GM21786 (cell line): ENCODE measurements around the gene IARS2.
A peak's percentile ranks its signal among the peaks of the same experiment; 100 is the strongest.
"Not testable (repeated sequence)": the region's sequence is repeated elsewhere in the genome, so short reads cannot be mapped to it uniquely, and the experiment has no call there.

Experiments used
- ATAC-seq: cut with Tn5 transposase; IDR thresholded peaks from one replicate; pipeline ENCODE4 v1.9.1; 2021; ENCODE audit not compliant: unreplicated experiment

IARS2 gene

DNA sequence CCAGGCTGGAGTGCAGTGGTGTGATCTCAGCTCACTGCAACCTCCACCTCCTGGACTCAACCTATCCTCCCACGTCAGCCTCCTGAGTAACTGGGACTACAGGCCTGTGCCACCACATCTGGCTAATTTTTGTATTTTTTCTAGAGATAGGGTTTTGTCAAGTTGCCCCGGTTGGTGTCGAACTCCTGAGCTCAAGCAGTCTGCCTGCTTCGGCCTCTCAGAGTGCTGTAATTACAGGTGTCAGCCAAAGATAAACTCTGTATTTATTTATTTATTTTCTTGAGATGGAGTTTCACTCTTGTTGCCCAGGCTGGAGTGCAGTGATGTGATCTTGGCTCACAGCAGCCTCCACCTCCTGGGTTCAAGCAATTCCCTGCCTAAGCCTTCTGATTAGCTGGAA is 18.7 kb downstream of the IARS2 start:
- ATAC-seq, result not testable (repeated sequence)

DNA sequence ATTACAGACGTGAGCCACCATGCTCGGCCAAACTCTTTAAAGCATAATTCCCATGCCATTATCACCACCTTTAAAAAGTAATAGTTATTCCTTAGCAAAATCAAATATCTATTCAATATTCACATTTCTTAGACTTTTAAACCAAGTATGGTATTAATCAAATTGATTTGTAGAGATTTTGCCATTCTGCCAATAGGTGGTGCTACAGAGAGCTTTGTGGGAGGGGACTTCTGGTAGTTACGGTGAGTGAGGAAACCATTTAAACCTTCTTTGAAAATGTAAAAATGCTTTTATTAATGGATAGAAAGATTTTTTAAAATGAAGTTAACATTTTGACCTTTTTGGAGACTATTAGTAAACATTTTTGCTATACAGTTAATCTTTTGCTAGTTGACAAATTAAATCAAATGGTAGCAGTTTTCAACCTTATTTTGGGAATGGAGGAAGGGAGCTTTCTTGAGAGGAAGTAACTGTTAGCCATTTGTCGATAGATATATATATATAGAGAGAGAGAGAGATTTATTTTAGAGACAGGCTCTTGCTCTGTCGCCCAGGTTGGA is 19.3 kb downstream of the IARS2 start:
- peak; percentile 68 for ATAC-seq

DNA sequence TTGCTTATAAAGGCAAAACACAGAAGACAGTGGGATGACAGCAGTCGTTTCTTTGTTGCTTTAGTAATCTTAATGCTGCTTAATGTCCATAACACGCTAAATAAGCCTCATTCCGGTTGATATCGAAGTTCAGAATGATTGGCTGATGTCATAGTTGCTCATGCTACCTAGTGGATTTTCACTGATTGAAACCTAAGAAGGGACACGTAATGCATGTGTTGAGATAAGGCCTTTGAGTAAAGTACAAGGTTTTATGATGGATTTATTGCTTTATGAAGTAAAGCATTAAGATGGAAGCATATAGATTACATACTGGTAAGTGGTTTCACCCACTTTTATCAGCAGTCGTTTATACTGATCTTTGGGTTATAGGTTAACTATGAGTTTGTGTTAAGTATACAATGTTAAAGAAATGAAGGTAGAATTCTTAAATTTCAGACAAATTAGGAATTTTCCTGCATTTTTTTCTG is 25.1 kb downstream of the IARS2 start:
- ATAC-seq, result no peak

DNA sequence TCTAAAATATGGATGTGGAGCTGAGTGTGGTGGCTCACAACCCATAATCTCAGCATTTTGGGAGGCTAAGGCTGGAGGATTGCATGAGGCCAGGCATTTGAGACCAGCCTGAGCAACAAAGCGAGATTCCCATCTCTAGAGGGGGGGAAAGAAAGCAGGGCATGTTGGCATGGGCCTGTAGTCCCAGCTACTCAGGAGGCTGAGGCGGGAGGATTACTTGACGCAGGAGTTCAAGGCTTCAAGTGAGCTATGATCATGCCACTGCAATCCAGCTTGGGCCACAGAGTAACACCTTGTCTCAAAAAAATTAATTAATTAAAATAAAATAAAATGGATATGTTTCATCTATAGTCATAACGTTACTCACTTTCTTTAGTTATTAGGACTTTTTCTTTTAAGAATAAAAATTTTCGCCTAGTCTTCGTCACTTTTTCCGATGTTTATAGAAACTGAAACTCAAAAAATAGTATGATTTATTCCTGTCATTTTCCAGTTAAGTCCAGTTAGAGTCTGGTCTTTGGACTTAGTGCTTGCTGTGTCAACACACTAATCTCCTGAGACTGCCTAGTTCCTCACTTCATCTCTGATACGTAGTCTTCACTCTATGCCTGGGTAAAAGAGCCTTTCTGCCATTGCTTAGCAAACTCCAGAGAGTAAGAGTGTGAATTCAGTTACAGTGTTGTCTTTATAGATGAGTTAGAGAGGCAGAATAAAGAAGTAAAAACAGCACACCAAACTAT is 28.0 kb downstream of the IARS2 start:
- ATAC-seq, result no peak

DNA sequence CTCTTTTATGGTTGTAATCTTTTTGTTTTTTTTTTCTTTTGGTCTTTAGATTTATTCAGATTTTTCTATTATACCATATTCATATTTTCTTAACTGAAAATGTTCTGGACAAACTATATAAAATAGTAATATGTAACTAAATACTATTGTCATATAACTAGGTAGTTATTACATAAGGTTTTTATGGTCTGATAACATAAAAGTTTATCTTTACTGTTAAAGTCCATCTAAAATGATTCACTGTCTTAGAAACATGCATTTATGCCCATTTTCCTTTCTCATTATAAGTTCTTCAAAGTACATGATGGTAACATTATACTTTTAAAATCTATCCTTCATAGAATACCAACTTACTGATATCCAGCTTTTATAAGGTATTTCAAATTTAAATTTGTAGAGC is 29.1 kb downstream of the IARS2 start:
- no peak for ATAC-seq

DNA sequence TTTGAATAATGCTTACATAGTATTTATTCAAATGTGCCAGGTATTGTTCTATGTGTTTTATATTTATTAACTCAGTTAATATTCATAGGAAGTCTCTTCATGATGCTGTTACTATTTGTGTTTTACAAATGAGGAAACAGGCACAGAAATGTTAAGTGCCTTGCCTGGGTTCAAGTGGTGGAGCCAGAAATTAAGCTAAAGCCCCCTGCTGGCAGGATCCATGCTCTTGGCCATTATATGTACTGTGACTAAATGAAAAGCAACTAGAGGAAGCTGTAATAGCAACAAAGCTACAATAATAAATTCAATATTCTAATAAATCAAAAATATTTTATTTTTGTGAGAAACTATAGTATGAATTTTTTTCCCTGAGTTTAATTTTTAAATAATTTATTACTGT is 30.0 kb downstream of the IARS2 start:
- no peak for ATAC-seq

DNA sequence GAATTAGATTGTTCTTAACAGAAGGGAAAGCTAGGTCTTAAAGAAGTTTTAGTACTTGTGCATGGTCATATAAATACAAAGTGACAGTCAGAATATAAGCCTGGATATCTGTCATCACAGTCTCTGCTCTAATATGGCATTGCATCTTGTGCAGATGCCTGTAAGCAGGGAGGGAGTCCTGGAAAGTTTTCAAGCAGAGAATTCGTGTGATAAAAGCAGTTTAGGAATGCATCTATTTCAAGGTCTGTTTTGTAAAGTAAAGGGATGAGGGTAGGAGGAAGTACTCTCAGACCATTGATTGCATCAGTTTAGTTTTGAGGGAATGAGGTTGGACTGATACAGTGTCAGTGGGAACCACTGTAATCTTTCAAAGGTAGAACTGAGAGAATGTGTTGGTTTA is 30.6 kb downstream of the IARS2 start:
- no peak for ATAC-seq

DNA sequence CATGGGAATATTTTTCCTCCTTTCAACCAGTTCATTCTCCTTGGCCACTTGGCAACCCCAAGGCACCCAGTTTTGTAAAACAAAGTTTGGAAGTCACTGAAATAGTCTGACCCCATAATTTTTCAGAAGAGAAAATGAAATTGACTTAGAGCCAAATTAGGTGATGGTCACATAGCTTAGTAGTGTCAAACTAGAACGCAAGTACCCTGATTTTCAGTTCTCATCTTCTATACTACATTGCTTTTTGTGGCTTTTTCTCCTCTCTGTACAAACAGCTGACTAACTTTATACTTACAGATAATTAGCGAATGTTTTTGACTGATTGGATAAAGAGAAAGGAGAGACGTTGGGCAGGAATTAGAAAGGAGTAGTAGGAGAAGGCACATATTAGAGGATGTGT is 33.1 kb downstream of the IARS2 start:
- no peak for ATAC-seq

DNA sequence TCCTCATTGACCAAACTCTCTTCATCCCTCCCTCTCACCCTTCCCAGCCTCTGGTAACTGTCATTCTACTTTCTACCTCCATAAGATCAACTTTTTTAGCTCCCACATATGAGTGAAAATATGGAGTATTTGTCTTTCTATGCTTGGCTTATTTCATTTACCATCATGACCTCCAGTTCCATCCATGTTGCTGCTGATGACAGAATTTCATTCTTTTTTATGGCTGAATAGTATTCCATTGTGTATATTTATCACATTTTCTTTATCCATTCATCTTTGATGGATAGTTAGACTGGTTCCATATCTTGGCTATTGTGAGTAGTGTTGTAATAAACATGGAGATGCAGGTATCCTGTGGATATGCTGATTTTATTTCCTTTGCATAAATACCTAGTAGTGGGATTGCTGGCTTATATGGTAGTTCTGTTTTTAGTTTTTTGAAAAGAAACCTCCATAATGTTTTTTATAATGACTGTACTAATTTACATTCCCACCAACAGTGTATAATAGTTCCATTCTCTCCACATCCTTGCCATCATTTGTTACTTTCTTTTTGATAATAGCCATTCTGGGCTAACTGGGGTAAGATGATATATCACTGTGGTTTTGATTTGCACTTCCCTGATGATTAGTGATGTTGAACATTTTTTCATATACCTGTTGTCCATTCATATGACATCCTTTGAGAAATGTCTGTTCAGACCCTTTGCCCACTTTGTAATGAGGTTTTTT is 35.7 kb downstream of the IARS2 start:
- no peak for ATAC-seq

DNA sequence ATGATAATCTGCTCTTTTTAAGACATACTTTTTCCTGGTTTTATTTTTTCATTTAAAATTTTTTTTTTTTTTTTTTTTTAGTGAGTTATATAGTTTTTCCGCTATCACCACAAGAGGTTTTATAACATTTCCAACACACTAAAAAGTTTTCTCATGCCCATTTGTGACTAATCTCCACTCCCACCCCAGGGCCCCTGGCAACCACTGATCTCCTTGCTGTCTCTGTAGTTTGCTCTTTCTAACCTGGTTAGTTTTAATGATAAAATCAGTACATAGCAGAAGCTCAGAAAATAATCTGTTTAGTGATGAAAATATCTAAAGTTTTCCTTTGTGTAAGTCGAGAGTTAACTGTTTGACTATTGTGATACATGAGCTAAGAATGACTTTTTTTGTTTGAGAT is 41.8 kb downstream of the IARS2 start:
- ATAC-seq, result no peak

DNA sequence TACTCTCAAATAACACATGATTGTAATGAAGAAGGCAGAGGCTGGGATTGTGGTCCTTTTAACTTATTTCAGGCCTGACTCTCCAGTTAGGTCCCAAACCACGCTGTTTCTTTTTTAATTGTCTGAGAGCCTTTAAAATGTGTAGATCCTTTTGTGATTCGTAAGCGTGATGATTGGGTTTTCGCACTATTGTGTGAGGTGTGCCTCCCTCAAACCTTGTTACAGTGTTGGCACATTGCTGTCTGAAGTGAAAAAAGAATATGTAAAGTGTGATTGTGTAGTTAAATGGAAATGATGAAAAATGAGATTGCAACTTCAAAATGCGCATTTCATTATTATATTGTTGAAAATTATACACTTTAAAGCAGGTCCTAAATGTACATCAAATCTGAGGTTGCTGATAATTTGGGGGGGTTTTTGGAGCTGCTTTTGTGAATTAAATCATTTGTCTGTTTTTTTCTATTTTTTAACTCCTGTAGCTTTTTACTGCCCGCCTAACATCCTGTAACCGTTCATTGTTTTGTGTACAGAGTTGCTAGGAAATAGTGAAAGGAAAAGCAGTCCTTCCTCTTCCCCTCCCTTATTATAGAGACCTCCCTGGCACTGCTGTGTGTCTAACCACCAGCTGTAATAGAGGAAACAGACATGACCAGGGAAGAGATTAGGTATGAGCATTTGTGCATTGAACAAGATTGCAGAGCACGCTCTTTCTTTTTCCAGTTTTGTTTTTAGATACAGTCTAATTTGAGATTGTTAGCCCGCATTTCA is 43.3 kb downstream of the IARS2 start:
- no peak for ATAC-seq

DNA sequence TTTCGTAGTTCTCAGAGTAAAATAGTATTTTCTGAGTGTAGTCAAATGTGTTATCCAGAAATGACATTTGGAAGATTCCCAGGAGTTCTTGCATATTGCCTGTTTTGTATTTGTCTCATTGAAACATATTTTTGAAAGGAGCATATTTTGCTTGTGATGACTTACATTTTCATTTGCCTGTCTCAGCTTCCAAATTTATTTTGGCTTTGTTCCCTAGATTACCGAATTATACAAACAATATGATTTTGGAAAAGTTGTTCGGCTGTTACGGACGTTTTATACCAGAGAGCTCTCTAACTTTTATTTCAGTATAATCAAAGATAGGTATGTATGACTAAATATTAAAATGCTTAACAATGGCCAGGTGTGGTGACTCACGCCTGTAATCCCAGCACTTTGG is 46.0 kb downstream of the IARS2 start:
- ATAC-seq, result no peak

DNA sequence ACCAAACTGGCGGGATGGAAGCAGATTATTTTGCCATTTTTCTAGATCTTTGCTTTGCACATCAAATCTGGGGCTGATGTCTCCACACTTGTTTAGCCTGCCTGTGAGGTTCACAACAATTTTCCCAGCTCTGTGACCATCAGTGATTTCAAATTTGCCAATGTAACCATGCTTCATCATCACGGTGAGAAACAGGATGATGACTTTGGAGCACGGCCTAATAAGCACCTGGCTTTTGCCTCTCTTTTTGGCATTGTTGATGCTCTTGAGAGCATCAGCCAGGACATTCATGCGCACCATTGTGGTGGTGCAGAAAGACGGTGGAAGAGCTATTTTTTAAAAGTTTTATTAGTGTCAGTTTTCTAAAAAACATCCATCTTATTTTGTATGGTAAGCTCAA is 50.1 kb downstream of the IARS2 start:
- no peak for ATAC-seq

DNA sequence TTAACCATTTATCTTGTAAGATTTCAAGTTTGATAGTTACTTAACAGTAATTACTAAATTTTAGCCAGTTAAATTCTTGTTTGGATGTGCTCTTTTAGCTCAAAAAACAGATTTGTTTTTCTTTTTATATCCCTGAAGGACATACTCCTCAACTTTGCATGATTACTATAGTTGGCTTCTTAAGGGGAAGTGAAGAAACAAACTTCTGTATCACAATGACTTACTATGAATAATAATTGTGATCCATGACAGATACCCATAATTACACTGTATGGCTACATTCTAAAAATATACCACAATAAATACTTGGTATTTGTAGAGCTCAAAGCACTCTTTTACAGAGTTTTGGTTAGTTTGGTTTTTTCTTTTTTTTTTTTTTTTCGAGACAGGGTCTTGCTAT is 55.8 kb downstream of the IARS2 start:
- no peak for ATAC-seq

DNA sequence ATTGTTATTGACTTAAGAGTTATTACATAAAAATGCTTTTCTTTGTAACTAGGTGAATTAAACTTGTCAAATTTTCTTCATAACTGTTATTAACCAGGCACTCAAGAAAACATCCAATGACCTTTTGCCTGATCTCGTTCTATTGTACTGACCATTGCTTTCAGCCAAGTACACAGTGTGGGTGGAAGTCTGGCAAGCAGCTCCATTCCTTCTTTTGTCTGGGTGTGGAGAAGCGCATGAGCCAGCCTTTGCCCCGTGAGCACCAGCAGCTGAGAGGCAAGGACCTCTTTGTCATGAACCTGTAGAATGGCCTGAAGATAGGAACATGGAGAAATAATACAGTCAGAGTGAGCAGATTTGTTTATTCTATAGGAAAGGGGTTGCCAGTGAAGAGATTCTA is 57.5 kb downstream of the IARS2 start:
- ATAC-seq, result no peak

DNA sequence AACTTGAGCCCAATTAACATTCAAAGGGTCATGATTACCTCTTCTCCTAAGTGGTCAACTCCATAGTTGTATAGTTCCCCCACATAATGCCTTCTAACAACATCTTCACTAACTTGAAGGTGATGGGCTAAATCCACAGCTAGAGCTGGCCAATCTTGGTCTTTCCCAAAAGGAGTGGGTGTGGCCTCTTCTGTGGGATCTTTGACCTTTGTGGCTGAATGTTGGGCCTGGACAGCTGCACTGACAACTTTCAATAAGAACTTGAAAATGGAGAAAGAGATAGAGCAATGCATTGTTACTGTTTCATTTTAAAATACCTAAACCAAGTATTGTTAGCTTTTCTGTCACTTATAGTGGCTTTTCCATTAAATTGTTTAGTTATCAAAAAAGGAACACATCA is 59.2 kb downstream of the IARS2 start:
- no peak for ATAC-seq

DNA sequence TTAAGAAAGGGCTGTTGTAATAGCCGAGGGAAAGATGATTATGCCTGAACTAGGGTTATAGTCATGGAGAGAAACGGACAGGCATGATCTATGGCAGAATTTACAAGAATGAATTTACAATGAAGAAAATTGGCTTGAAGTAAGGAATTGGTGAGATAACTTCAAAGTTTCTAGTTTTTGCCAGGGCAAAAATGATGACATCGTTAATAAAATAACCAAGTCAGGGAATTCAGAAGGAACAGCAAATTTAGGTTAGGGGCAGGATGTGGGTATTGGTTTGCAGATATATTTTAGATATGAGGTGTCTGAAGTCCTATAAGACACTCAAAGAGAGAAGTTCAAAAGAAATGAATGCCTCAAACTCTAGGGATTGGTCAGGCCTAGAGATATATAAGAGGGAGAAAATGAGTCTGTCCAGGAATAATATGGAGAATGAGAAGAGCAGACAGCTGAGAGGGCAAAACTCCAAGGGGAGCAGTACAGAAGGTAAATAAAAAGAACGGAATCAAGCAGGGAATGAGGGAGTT is 62.8 kb downstream of the IARS2 start:
- no peak for ATAC-seq

DNA sequence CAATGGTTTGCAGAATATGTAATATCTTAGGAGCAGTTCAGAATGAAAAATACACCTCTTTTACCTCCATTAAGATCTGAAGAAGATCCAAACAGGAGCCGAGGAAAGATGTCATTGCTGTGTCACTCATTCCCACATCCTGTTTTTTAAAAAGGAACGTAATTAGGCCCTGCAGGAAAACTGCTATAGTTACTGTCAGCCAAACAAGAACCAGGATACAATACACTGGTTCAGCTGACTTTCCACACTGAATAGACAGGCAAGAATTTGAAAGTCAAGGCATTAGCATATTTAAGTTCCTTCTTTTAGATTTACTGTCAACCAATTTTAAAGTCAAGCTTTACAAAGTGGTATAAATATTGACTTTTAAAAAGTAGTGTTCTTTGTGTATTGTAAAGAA is 63.8 kb downstream of the IARS2 start:
- ATAC-seq, result no peak

DNA sequence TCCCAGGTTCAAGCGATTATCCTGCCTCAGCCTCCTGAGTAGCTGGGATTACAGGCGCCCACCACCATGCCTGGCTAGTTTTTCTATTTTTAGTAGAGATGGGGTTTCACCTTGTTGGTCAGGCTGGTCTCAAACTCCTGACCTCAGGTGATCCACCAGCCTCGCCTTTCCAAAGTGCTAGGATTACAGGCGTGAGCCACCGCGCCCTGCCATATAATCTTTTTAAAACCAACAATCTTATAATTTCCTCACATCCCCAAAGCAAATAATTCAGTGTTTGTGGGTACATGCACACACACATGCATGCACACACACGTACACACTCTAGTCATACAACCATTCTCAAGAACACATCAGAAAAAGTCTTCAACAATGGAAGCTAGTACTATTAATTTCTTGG is 64.6 kb downstream of the IARS2 start:
- ATAC-seq, result not testable (repeated sequence)

DNA sequence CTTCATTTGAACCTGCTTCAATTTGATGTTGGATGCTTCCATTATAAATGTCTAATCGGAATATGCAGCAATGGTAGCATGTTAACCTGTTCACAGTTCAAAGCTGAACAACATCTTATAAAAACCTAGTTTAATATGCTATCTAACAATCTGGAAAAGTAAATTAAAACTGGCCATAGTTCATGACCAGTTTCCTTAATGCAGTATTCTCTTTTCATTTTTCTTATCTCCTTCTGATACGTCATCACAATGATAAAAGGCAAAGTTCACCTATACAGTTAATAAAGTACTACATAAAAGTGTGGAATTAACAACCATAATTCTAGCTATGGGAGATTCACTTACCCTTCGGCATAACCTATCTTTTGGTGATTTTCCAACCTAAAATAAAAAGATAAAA is 65.1 kb downstream of the IARS2 start:
- no peak for ATAC-seq

DNA sequence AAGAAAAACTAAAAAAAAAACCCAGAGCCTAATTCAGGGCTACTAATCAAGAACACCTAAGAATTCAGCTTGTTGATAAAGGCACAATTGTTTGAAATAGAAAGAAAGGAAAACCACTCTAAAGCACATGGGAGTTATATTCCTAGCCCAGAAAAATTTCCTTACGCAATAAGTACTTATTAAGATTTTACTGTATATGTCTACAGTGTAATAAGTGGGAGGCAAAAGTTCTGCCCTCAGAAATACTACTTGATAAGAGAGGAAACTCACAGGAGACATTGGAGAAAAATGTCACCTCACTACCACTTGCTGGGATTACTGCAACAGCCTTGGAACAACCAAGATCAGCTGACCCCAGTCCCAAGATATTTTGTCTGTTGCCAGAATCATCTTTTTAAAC is 66.1 kb downstream of the IARS2 start:
- no peak for ATAC-seq
